ENCODE data around the gene PRRC2C.

DNA sequence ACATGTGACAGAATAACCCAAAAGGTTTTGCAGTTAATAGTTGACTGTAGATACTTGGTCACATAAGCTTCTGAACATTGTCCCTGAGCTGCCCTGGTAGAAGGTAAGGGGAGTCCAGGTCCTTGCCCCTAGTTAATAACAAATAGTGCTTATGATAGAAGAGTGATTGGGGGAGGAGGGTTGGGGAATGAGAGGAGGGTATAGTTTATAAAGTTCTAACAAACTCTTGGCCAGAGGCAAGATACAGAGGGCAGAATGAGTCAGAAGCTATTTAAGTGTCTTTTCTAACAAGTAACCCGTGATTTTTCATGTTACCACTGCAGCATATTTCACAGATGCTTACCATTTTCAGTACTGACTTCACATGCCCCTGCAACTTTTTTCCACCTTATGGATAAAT, 110.0 kb downstream of the PRRC2C start:
- TF ChIP-seq POLR2A (IDR thresholded peaks at IDR 0.05) = no peak
- TF ChIP-seq CTCF (IDR thresholded peaks at IDR 0.05) = no peak
- TF ChIP-seq EP300 (IDR thresholded peaks at IDR 0.05; ENCODE audit: low read depth) = no peak
